Esophagus squamous epithelium (tissue), 5 donors: ENCODE data around the gene MMEL1. TPM values are rescaled to one million over a fixed set of nuclear protein-coding genes. Genes with fewer than 3 reads are reported as not detected.
A peak's percentile ranks its signal among the peaks of the same experiment; 100 is the strongest.
"Not testable (repeated sequence)": the region's sequence is repeated elsewhere in the genome, so short reads cannot be mapped to it uniquely, and the experiment has no call there.

Experiments
- DNase-seq: peaks from one replicate; lab custom pipeline; 2025; lab: John Stamatoyannopoulos, UW
- H3K27ac ChIP-seq, 4 donors: fragments of 200-600 bp; sonication (generic); one replicate each; pipeline ENCODE4 v1.5.1; 2016 to 2019; ENCODE audit warnings: mild to moderate bottlenecking in 1 of 4
- H3K27me3 ChIP-seq, 4 donors: fragments of 200-600 bp; sonication (generic); 1 replicate in 3 of 4; 2 replicates in 1 of 4; pipeline versions ENCODE4 v1.5.1 to v1.6.0; 2017 to 2021; ENCODE audit warnings: antibody characterized with exemption in 1 of 4
- H3K36me3 ChIP-seq, 3 donors: fragments of 200-600 bp; sonication (generic); one replicate each; pipeline ENCODE4 v1.5.1; 2016 to 2019
- H3K4me1 ChIP-seq, 3 donors: fragments of 200-600 bp; sonication (generic); one replicate each; pipeline ENCODE4 v1.5.1; 2017 to 2019
- H3K4me3 ChIP-seq, 4 donors: fragments of 200-600 bp; sonication (generic); 1 replicate in 3 of 4; 2 replicates in 1 of 4; pipeline ENCODE4 v1.5.1; 2016 to 2019; ENCODE audit warnings: mild to moderate bottlenecking in 2 of 4, moderate library complexity in 1 of 4
- H3K9me3 ChIP-seq, 3 donors: fragments of 200-600 bp; sonication (generic); one replicate each; pipeline ENCODE4 v1.5.1; 2016 to 2019
- CTCF ChIP-seq, 6 experiments: fragments of 450-650 bp in 4 of 6; fragments of 200-600 bp in 2 of 6; sonication (generic) in 2 of 6; IDR thresholded peaks; one replicate each; pipeline ENCODE4 v1.5.1; 2016 to 2019; ENCODE audit warnings: antibody characterized with exemption in 6 of 6, mild to moderate bottlenecking in 4 of 6, moderate library complexity in 4 of 6
- POLR2A ChIP-seq, 4 donors: fragments of 450-650 bp; IDR thresholded peaks; one replicate each; pipeline ENCODE4 v1.6.1; 2017; ENCODE audit warnings: antibody characterized with exemption in 4 of 4, mild to moderate bottlenecking in 4 of 4, moderate library complexity in 3 of 4
- WGBS, 2 donors: methylation state at CpG; one replicate each; pipeline ENCODE4 v1.1.5; 2018; 5-methylcytosine and 5-hydroxymethylcytosine counted together
- intact Hi-C: fragments of 100-400 bp; cut with DNase I; formaldehyde crosslinking; loops from one replicate; pipeline ENCODE4 v1.15.0; 2022
- total RNA-seq, 4 donors: library from RNA; depleted of rRNA; stranded (reverse); fragments of >200 nt; gene quantifications; one replicate each; pipeline ENCODE4 v1.1.0, GENCODE V29; 2016
- donor health status: DM: yes; HTN: yes; CAD: no.

The MMEL1 gene
- total RNA-seq, 4 donors from 2014 or later, result 3.1 TPM; not detected in 3

- no peak for DNase-seq
- 37 to 42% methylated on average over 4 of the region's 4 CpGs for WGBS, 2 donors
Measured at GRCh38 chr1:2578758-2579118, 54.1 kb downstream of the MMEL1 start.

DNA sequence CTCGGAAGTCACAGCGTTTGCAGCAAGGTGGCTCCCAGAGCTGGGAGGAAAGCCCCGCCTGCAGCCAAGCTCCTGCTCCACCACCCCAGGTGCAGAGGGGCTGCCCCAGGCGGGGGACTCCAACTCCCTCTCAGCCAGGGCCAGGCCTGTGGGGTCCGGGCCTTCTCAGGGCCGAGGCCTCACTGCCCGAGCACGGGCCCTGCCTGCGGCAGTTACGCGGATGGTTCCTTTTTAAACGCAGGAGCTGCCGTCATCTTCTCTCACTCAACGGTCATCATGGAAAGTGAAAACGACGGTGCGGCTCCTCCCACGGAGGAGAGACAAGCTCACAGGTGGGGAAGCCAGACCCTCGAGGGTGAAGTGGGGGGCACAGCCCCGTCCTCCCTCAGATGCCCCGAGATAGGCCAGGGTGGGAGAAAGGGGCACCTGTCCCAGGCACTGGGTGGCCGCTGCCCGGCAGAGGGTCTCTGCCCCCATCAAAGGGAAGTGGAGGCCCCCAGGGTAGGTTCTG, 55.2 kb downstream of the MMEL1 start:
- peaks cover 18 to 31% (median 28%) of the 10 kb centered on the region in 3 donors for H3K4me1 ChIP-seq
- DNase-seq, H3K9me3 ChIP-seq, H3K36me3 ChIP-seq, intact Hi-C loops: not testable (repeated sequence)
- peak overlapping the region in 2 of 4 donors; percentile 23 to 45 for H3K4me3 ChIP-seq
- H3K27ac ChIP-seq, result peak overlapping the region; percentile 71 to 87 (median 80)
- peaks cover 0 to 54% (median 0%) of the 10 kb centered on the region in 4 donors for H3K27me3 ChIP-seq
- 60 to 76% methylated on average over 1 to 2 of the region's 23 CpGs for WGBS, 2 donors

More at GRCh38 chr1:2578758-2579118, 54.1 kb downstream of the MMEL1 start:
- TF ChIP-seq CTCF (IDR thresholded peaks at IDR 0.05) (peak in 1 of 6 experiments; percentile 1), POLR2A (IDR thresholded peaks at IDR 0.05) (no peak)
- Histone ChIP-seq H3K36me3 (no peaks in the 10 kb centered on the region), H3K27me3 (peaks cover 0 to 43% (median 0%) of the 10 kb centered on the region in 4 donors), H3K27ac (peak overlapping the region; percentile 71 to 87 (median 80)), H3K4me1 (peaks cover 20 to 38% (median 32%) of the 10 kb centered on the region in 3 donors), H3K9me3 (no peaks in the 10 kb centered on the region), H3K4me3 (no peak overlapping the region)
- intact Hi-C loops, result no loop called here

- peaks cover 0 to 53% (median 0%) of the 10 kb centered on the region in 4 donors for H3K27me3 ChIP-seq
- DNase-seq, result no peak
- WGBS, 2 donors, result 54% methylated on average over 8 to 14 of the region's 23 CpGs
- H3K4me3 ChIP-seq, result peak overlapping the region in 1 of 4 donors; percentile 4
- intact Hi-C loops, result no loop called here
- H3K4me1 ChIP-seq, result peaks cover 18 to 31% (median 28%) of the 10 kb centered on the region in 3 donors
- peaks cover 0 to 6% (median 0%) of the 10 kb centered on the region in 3 donors for H3K9me3 ChIP-seq
- H3K36me3 ChIP-seq, result no peaks in the 10 kb centered on the region
- TF ChIP-seq CTCF (IDR thresholded peaks at IDR 0.05), result no peak
- TF ChIP-seq POLR2A (IDR thresholded peaks at IDR 0.05), result no peak
- peak overlapping the region in 3 of 4 donors; percentile 20 to 66 (median 64) for H3K27ac ChIP-seq
Measured at GRCh38 chr1:2575801-2576663, 56.8 kb downstream of the MMEL1 start.

DNA sequence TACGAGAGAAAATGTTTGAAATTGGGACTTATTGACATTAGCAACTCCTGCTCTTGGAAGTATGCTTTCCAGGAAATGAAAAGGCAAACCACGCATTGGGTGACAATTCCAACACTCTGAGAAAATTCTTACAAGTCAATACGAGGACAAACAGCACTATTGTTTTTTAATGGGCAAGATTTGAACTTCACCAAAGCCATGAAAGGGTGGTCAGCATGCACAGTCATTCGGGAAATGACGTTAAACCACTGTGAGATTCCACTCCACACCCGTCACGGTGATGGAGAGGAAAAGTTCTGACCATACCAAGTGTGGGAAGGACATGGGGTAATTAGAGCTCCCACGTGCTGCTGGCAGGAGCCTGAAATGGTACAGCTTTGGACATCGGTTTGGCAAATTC, 58.5 kb downstream of the MMEL1 start:
- Histone ChIP-seq H3K36me3 (no peaks in the 10 kb centered on the region), H3K27ac (no peak overlapping the region), H3K4me1 (peaks cover 18 to 31% (median 28%) of the 10 kb centered on the region in 3 donors), H3K9me3 (peaks cover 0 to 6% (median 0%) of the 10 kb centered on the region in 3 donors), H3K4me3 (no peak overlapping the region), H3K27me3 (peaks cover 0 to 56% (median 0%) of the 10 kb centered on the region in 4 donors)
- no peak for TF ChIP-seq CTCF (IDR thresholded peaks at IDR 0.05)
- no peak for TF ChIP-seq POLR2A (IDR thresholded peaks at IDR 0.05)
- intact Hi-C loops, result no loop called here
- WGBS, 2 donors, result 74 to 79% methylated on average over 8 to 9 of the region's 9 CpGs
- DNase-seq, result no peak

DNA sequence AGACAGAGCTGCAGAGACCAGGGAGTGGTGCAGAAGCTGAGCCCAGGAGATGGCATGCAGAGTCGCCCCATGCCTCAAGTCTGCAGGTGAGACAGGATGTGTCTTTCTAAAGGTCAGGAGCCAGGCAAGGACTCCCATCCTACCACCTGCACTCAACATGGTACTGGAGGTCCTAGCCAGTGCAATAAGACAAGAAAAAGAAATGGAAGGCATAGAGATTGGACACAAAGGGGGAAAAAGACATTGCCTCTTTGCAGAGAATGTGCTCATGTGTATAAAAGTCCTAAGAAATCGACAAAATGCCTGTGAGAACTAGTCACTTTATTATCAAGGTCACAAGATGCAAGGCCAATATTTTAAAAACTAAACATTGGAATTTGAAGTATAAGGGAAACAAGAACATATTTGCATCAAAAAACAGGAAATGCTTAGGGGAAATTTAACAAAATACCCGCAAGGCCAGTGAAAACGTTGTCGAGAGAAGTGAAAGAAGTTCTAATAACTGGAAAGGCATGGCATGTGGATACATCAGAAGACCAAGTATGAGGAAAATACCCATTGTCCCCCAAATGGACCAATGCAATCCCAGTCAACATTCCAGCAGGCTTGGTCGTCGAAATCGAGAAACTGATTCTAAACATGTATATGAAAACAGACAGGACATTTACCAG, 59.4 kb downstream of the MMEL1 start:
- WGBS, 2 donors, result 74 to 88% methylated on average over 8 of the region's 8 CpGs
- intact Hi-C loops, result no loop called here
- Histone ChIP-seq H3K36me3 (no peaks in the 10 kb centered on the region), H3K4me1 (peaks cover 16 to 26% (median 21%) of the 10 kb centered on the region in 3 donors), H3K9me3 (peaks cover 0 to 6% (median 0%) of the 10 kb centered on the region in 3 donors), H3K27me3 (peaks cover 0 to 58% (median 0%) of the 10 kb centered on the region in 4 donors), H3K27ac (no peak overlapping the region), H3K4me3 (no peak overlapping the region)
- TF ChIP-seq POLR2A (IDR thresholded peaks at IDR 0.05) (no peak), CTCF (IDR thresholded peaks at IDR 0.05) (no peak)
- DNase-seq, result no peak
